ENCODE measurements around the gene HSBP1.

Gene HSBP1

GRCh38 chr16:83807710-83808572 lies at the start of gene HSBP1:
HSBP1 (plus strand) TSS chr16:83807978; CDS start chr16:83808077, 99 bp downstream.
- peak within 1 kb of the TSS; percentile 84 for H3K4me3 ChIP-seq (ENCODE audit: low read depth in 1 of 2, low read length in 2 of 2)
- H3K4me1 ChIP-seq (ENCODE audit: control insufficient read depth in 1 of 2, insufficient read depth in 2 of 2, low read length in 2 of 2), result peaks cover 24 to 26% of the 10 kb centered on the region in 2 donors
- H3K9ac ChIP-seq (ENCODE audit: low read depth in 1 of 2, low read length in 2 of 2), result peak within 1 kb of the TSS; percentile 77 to 85
- peak within 1 kb of the TSS; percentile 74 for H3K27ac ChIP-seq (ENCODE audit: low read depth, low read length)
- no peaks in the 10 kb centered on the region for H3K9me3 ChIP-seq (ENCODE audit: control insufficient read depth in 1 of 2, low read length in 2 of 2)
- no peaks in the 10 kb centered on the region for H3K27me3 ChIP-seq (ENCODE audit: control insufficient read depth in 1 of 2, insufficient read depth in 2 of 2, low read length in 2 of 2)
- H3K36me3 ChIP-seq (ENCODE audit: control insufficient read depth in 1 of 2, insufficient read depth in 2 of 2, low read length in 2 of 2), result peaks cover 8 to 25% of the 10 kb centered on the region in 2 donors

GRCh38 chr16:83762141-83762991 lies 45.4 kb upstream of the HSBP1 start:
- H3K27me3 ChIP-seq (ENCODE audit: control insufficient read depth in 1 of 2, insufficient read depth in 2 of 2, low read length in 2 of 2), result no peaks in the 10 kb centered on the region
- no peak overlapping the region for H3K27ac ChIP-seq (ENCODE audit: low read depth, low read length)
- H3K4me1 ChIP-seq (ENCODE audit: control insufficient read depth in 1 of 2, insufficient read depth in 2 of 2, low read length in 2 of 2), result no peaks in the 10 kb centered on the region
- H3K9ac ChIP-seq (ENCODE audit: low read depth in 1 of 2, low read length in 2 of 2), result no peak overlapping the region
- no peak overlapping the region for H3K4me3 ChIP-seq (ENCODE audit: low read depth in 1 of 2, low read length in 2 of 2)
- peaks cover 0 to 3% of the 10 kb centered on the region in 2 donors for H3K9me3 ChIP-seq (ENCODE audit: control insufficient read depth in 1 of 2, low read length in 2 of 2)
- no peaks in the 10 kb centered on the region for H3K36me3 ChIP-seq (ENCODE audit: control insufficient read depth in 1 of 2, insufficient read depth in 2 of 2, low read length in 2 of 2)

DNA sequence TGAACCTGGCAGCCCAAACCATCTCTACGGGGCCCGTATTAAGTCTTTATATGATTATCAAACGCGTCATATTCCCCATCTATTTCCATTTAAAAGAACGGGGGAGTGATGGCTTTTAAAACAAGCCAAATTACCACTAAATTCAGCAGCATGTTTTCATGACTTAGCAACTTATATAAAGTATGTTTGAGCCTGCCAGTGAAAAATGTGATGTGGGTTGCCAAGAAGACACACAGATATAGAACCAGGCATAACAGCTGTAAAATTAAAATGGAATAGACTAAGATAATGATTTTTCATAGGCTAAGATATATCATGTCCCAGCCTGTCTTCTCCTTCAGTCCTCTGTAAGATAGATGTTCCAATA lies 44.8 kb upstream of the HSBP1 start:
- Histone ChIP-seq H3K9me3 (ENCODE audit: control insufficient read depth in 1 of 2, low read length in 2 of 2) (peaks cover 0 to 3% of the 10 kb centered on the region in 2 donors), H3K27me3 (ENCODE audit: control insufficient read depth in 1 of 2, insufficient read depth in 2 of 2, low read length in 2 of 2) (no peaks in the 10 kb centered on the region), H3K36me3 (ENCODE audit: control insufficient read depth in 1 of 2, insufficient read depth in 2 of 2, low read length in 2 of 2) (no peaks in the 10 kb centered on the region), H3K27ac (ENCODE audit: low read depth, low read length) (no peak overlapping the region), H3K4me3 (ENCODE audit: low read depth in 1 of 2, low read length in 2 of 2) (no peak overlapping the region), H3K4me1 (ENCODE audit: control insufficient read depth in 1 of 2, insufficient read depth in 2 of 2, low read length in 2 of 2) (no peaks in the 10 kb centered on the region), H3K9ac (ENCODE audit: low read depth in 1 of 2, low read length in 2 of 2) (no peak overlapping the region)

DNA sequence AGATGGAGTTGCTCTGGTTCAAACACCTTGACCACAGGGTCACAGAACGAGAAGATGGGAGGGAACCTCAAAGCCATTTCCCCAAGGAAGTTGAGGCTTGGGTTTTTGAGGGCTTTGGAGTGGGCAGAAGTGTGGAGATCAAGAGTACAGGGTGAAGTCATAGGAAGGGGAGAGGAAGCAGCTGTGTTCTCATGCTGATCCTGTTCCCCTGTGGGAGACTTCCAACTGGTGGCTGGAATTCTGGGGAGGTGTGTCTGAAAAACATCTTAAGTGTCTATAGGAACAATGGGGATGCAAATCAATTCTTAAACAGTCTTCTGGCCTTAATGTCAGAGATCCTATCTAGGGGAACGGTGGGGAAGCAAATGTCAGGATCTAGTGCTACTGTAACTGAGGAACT lies 38.8 kb upstream of the HSBP1 start:
- Histone ChIP-seq H3K9me3 (ENCODE audit: control insufficient read depth in 1 of 2, low read length in 2 of 2) (no peaks in the 10 kb centered on the region), H3K36me3 (ENCODE audit: control insufficient read depth in 1 of 2, insufficient read depth in 2 of 2, low read length in 2 of 2) (no peaks in the 10 kb centered on the region), H3K27ac (ENCODE audit: low read depth, low read length) (no peak overlapping the region), H3K27me3 (ENCODE audit: control insufficient read depth in 1 of 2, insufficient read depth in 2 of 2, low read length in 2 of 2) (no peaks in the 10 kb centered on the region), H3K9ac (ENCODE audit: low read depth in 1 of 2, low read length in 2 of 2) (no peak overlapping the region), H3K4me3 (ENCODE audit: low read depth in 1 of 2, low read length in 2 of 2) (no peak overlapping the region), H3K4me1 (ENCODE audit: control insufficient read depth in 1 of 2, insufficient read depth in 2 of 2, low read length in 2 of 2) (no peaks in the 10 kb centered on the region)

GRCh38 chr16:83769397-83770008 lies 38.3 kb upstream of the HSBP1 start:
- Histone ChIP-seq H3K9ac (ENCODE audit: low read depth in 1 of 2, low read length in 2 of 2) (no peak overlapping the region), H3K4me3 (ENCODE audit: low read depth in 1 of 2, low read length in 2 of 2) (no peak overlapping the region), H3K4me1 (ENCODE audit: control insufficient read depth in 1 of 2, insufficient read depth in 2 of 2, low read length in 2 of 2) (no peaks in the 10 kb centered on the region), H3K27me3 (ENCODE audit: control insufficient read depth in 1 of 2, insufficient read depth in 2 of 2, low read length in 2 of 2) (no peaks in the 10 kb centered on the region), H3K9me3 (ENCODE audit: control insufficient read depth in 1 of 2, low read length in 2 of 2) (no peaks in the 10 kb centered on the region), H3K27ac (ENCODE audit: low read depth, low read length) (no peak overlapping the region), H3K36me3 (ENCODE audit: control insufficient read depth in 1 of 2, insufficient read depth in 2 of 2, low read length in 2 of 2) (no peaks in the 10 kb centered on the region)

DNA sequence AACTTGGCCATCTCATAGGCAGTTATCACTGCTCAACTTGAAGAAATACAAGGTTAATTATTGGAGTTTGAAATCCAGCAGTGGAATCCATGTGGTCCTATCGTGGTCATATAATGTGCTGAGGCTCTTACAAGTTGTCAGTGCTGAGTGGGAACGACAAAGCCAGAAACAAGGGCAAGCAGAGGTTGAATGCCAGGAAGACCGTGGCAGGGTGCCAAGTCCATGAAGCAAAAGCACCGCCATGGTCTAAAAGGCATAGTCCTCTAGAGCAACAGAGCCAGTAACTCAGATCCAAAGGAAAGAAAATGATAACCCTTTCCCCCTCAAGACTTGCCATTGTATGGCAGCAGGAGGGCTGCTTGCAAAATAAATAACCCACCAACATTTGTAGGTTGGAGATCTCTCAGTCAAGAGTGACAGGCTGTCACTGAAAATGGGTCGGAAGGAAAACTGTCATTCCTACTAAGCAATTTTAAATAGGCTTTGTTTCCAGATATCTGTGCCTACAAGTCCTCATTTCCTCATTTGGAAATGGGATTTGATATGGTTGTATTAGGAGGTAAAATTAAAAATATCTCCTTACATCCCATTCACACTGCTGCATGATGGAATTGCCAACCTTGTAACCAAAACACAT lies 36.4 kb upstream of the HSBP1 start:
- Histone ChIP-seq H3K4me1 (ENCODE audit: control insufficient read depth in 1 of 2, insufficient read depth in 2 of 2, low read length in 2 of 2) (no peaks in the 10 kb centered on the region), H3K36me3 (ENCODE audit: control insufficient read depth in 1 of 2, insufficient read depth in 2 of 2, low read length in 2 of 2) (no peaks in the 10 kb centered on the region), H3K9ac (ENCODE audit: low read depth in 1 of 2, low read length in 2 of 2) (no peak overlapping the region), H3K27ac (ENCODE audit: low read depth, low read length) (no peak overlapping the region), H3K27me3 (ENCODE audit: control insufficient read depth in 1 of 2, insufficient read depth in 2 of 2, low read length in 2 of 2) (no peaks in the 10 kb centered on the region), H3K9me3 (ENCODE audit: control insufficient read depth in 1 of 2, low read length in 2 of 2) (no peaks in the 10 kb centered on the region), H3K4me3 (ENCODE audit: low read depth in 1 of 2, low read length in 2 of 2) (no peak overlapping the region)

DNA sequence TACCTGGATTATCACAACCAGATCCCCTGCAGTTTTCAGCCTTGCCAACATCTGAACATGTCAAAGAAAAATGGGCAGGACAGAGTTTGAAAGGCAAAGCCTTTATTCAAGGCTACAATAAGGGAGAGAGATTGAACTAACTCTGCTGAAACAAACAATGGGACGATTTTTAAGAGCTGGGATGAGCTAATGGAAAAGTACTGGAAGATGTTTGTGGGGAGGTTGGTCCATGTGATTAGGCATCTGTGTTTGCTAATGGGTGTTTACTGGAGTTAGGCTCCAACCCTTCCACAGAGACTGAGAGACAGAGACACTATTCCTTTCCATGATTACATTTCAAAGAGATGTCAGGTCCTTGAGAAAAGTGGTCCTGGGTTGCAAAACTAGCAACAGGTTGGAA lies 35.0 kb upstream of the HSBP1 start:
- Histone ChIP-seq H3K36me3 (ENCODE audit: control insufficient read depth in 1 of 2, insufficient read depth in 2 of 2, low read length in 2 of 2) (no peaks in the 10 kb centered on the region), H3K27ac (ENCODE audit: low read depth, low read length) (no peak overlapping the region)

GRCh38 chr16:83774066-83774465 lies 33.7 kb upstream of the HSBP1 start:
- H3K36me3 ChIP-seq (ENCODE audit: control insufficient read depth in 1 of 2, insufficient read depth in 2 of 2, low read length in 2 of 2), result no peaks in the 10 kb centered on the region
- H3K27ac ChIP-seq (ENCODE audit: low read depth, low read length), result no peak overlapping the region
- no peaks in the 10 kb centered on the region for H3K4me1 ChIP-seq (ENCODE audit: control insufficient read depth in 1 of 2, insufficient read depth in 2 of 2, low read length in 2 of 2)
- no peak overlapping the region for H3K4me3 ChIP-seq (ENCODE audit: low read depth in 1 of 2, low read length in 2 of 2)
- H3K9ac ChIP-seq (ENCODE audit: low read depth in 1 of 2, low read length in 2 of 2), result no peak overlapping the region
- no peaks in the 10 kb centered on the region for H3K27me3 ChIP-seq (ENCODE audit: control insufficient read depth in 1 of 2, insufficient read depth in 2 of 2, low read length in 2 of 2)
- H3K9me3 ChIP-seq (ENCODE audit: control insufficient read depth in 1 of 2, low read length in 2 of 2), result no peaks in the 10 kb centered on the region

More for the DNA sequence above, 35.0 kb upstream of the HSBP1 start:
- Histone ChIP-seq H3K4me1 (ENCODE audit: control insufficient read depth in 1 of 2, insufficient read depth in 2 of 2, low read length in 2 of 2) (no peaks in the 10 kb centered on the region), H3K27me3 (ENCODE audit: control insufficient read depth in 1 of 2, insufficient read depth in 2 of 2, low read length in 2 of 2) (no peaks in the 10 kb centered on the region), H3K4me3 (ENCODE audit: low read depth in 1 of 2, low read length in 2 of 2) (no peak overlapping the region), H3K9ac (ENCODE audit: low read depth in 1 of 2, low read length in 2 of 2) (no peak overlapping the region), H3K9me3 (ENCODE audit: control insufficient read depth in 1 of 2, low read length in 2 of 2) (no peaks in the 10 kb centered on the region)

GRCh38 chr16:83776944-83777343 lies 30.8 kb upstream of the HSBP1 start:
- Histone ChIP-seq H3K4me1 (ENCODE audit: control insufficient read depth in 1 of 2, insufficient read depth in 2 of 2, low read length in 2 of 2) (no peaks in the 10 kb centered on the region), H3K27ac (ENCODE audit: low read depth, low read length) (no peak overlapping the region), H3K9me3 (ENCODE audit: control insufficient read depth in 1 of 2, low read length in 2 of 2) (no peaks in the 10 kb centered on the region), H3K27me3 (ENCODE audit: control insufficient read depth in 1 of 2, insufficient read depth in 2 of 2, low read length in 2 of 2) (no peaks in the 10 kb centered on the region), H3K36me3 (ENCODE audit: control insufficient read depth in 1 of 2, insufficient read depth in 2 of 2, low read length in 2 of 2) (no peaks in the 10 kb centered on the region), H3K4me3 (ENCODE audit: low read depth in 1 of 2, low read length in 2 of 2) (no peak overlapping the region), H3K9ac (ENCODE audit: low read depth in 1 of 2, low read length in 2 of 2) (no peak overlapping the region)
